ENCODE measurements around the gene CHRNB4. TPM values are rescaled to one million over a fixed set of nuclear protein-coding genes. Genes with fewer than 3 reads are reported as not detected.
"Not testable (repeated sequence)": the region's sequence is repeated elsewhere in the genome, so short reads cannot be mapped to it uniquely, and the experiment has no call there.

CHRNB4 gene, protein sequence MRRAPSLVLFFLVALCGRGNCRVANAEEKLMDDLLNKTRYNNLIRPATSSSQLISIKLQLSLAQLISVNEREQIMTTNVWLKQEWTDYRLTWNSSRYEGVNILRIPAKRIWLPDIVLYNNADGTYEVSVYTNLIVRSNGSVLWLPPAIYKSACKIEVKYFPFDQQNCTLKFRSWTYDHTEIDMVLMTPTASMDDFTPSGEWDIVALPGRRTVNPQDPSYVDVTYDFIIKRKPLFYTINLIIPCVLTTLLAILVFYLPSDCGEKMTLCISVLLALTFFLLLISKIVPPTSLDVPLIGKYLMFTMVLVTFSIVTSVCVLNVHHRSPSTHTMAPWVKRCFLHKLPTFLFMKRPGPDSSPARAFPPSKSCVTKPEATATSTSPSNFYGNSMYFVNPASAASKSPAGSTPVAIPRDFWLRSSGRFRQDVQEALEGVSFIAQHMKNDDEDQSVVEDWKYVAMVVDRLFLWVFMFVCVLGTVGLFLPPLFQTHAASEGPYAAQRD
- total RNA-seq (2014; rRNA removed; shearing (Covaris generic); ENCODE audit: low replicate concordance) = not detected in 2 replicates

GRCh38 chr15:78641102-78641748 is at the start of gene CHRNB4:
TSS of gene CHRNB4 (minus strand) at chr15:78641210. CDS start at chr15:78641133, 77 bp downstream.
- H3K9me2 ChIP-seq (replicated peaks; ENCODE audit: insufficient read depth, low read length) = no peaks in the 10 kb centered on the region
- H3K4me1 ChIP-seq (ENCODE audit: low read length) = no peaks in the 10 kb centered on the region
- DNase-seq = no peak
- no peaks in the 10 kb centered on the region for H3K79me2 ChIP-seq (ENCODE audit: low read length)
- no peaks in the 10 kb centered on the region for H3K27me3 ChIP-seq (ENCODE audit: low read length)
- H3K9me3 ChIP-seq (ENCODE audit: low read length) = no peaks in the 10 kb centered on the region
- H2AFZ ChIP-seq (ENCODE audit: low read length) = no peak within 1 kb of the TSS
- H3K4me3 ChIP-seq (ENCODE audit: low read length) = no peak within 1 kb of the TSS
- no peaks in the 10 kb centered on the region for H3K36me3 ChIP-seq (ENCODE audit: insufficient read depth, low read length)
- H3K27ac ChIP-seq (ENCODE audit: low read length) = no peak within 1 kb of the TSS
- no peak within 1 kb of the TSS for H3K9ac ChIP-seq (ENCODE audit: low read length)
- no peak within 1 kb of the TSS for H3K4me2 ChIP-seq (ENCODE audit: low read depth, low read length, poor library complexity, severe bottlenecking)
- H4K20me1 ChIP-seq (ENCODE audit: insufficient read depth, low read depth, low read length) = no peaks in the 10 kb centered on the region

- Histone ChIP-seq H2AFZ (ENCODE audit: low read length) (no peak overlapping the region), H3K9ac (ENCODE audit: low read length) (no peak overlapping the region), H3K36me3 (ENCODE audit: insufficient read depth, low read length) (no peaks in the 10 kb centered on the region), H3K4me3 (ENCODE audit: low read length) (no peak overlapping the region), H3K9me3 (ENCODE audit: low read length) (no peaks in the 10 kb centered on the region), H3K27ac (ENCODE audit: low read length) (no peak overlapping the region), H3K79me2 (ENCODE audit: low read length) (no peaks in the 10 kb centered on the region), H4K20me1 (ENCODE audit: insufficient read depth, low read depth, low read length) (no peaks in the 10 kb centered on the region), H3K4me2 (ENCODE audit: low read depth, low read length, poor library complexity, severe bottlenecking) (no peak overlapping the region), H3K9me2 (replicated peaks; ENCODE audit: insufficient read depth, low read length) (no peaks in the 10 kb centered on the region), H3K27me3 (ENCODE audit: low read length) (no peaks in the 10 kb centered on the region), H3K4me1 (ENCODE audit: low read length) (peaks cover 12% of the 10 kb centered on the region)
- no peak for DNase-seq
These were observed 48.6 kb upstream of the CHRNB4 start for GRCh38 chr15:78689626-78690025.

DNA sequence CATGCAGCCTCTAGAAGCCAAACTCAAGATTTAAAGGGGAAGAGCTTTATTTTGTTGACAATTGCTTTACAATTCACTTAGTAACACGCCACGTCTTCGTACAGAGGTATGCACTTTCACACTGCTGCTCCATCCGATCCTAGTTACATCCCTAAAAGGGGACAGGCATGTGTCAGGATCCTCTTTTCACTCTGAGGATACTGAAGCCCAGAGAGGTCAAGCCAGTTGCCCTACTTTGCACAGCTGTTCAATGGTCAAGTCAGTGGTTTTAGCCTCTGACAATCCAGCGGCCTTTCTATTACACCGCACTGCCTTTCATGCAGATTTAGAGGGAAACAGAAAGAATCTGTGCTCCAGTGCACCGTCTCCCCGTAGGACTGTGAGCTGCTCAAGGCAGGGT is 44.9 kb upstream of the CHRNB4 start:
- Histone ChIP-seq H3K9ac (ENCODE audit: low read length) (no peak overlapping the region), H3K9me3 (ENCODE audit: low read length) (no peaks in the 10 kb centered on the region), H4K20me1 (ENCODE audit: insufficient read depth, low read depth, low read length) (no peaks in the 10 kb centered on the region), H3K4me1 (ENCODE audit: low read length) (peaks cover 12% of the 10 kb centered on the region), H2AFZ (ENCODE audit: low read length) (0 out of 2 replicates have a peak overlapping the region, but pooled peaks have one; percentile 26), H3K27ac (ENCODE audit: low read length) (no peak overlapping the region), H3K27me3 (ENCODE audit: low read length) (no peaks in the 10 kb centered on the region), H3K4me3 (ENCODE audit: low read length) (no peak overlapping the region), H3K36me3 (ENCODE audit: insufficient read depth, low read length) (no peaks in the 10 kb centered on the region), H3K79me2 (ENCODE audit: low read length) (no peaks in the 10 kb centered on the region), H3K4me2 (ENCODE audit: low read depth, low read length, poor library complexity, severe bottlenecking) (peak overlapping the region; percentile 14), H3K9me2 (replicated peaks; ENCODE audit: insufficient read depth, low read length) (no peaks in the 10 kb centered on the region)
- DNase-seq = no peak

GRCh38 chr15:78685159-78685921 is 44.3 kb upstream of the CHRNB4 start:
- H3K9me2 ChIP-seq (replicated peaks; ENCODE audit: insufficient read depth, low read length) = no peaks in the 10 kb centered on the region

GRCh38 chr15:78684657-78685056 is 43.6 kb upstream of the CHRNB4 start:
- no peaks in the 10 kb centered on the region for H3K9me2 ChIP-seq (replicated peaks; ENCODE audit: insufficient read depth, low read length)
- no peak overlapping the region for H3K4me2 ChIP-seq (ENCODE audit: low read depth, low read length, poor library complexity, severe bottlenecking)
- no peak overlapping the region for H3K27ac ChIP-seq (ENCODE audit: low read length)
- no peaks in the 10 kb centered on the region for H4K20me1 ChIP-seq (ENCODE audit: insufficient read depth, low read depth, low read length)
- no peak overlapping the region for H3K9ac ChIP-seq (ENCODE audit: low read length)
- H3K9me3 ChIP-seq (ENCODE audit: low read length) = no peaks in the 10 kb centered on the region
- no peaks in the 10 kb centered on the region for H3K36me3 ChIP-seq (ENCODE audit: insufficient read depth, low read length)
- no peaks in the 10 kb centered on the region for H3K79me2 ChIP-seq (ENCODE audit: low read length)
- peaks cover 12% of the 10 kb centered on the region for H3K4me1 ChIP-seq (ENCODE audit: low read length)
- no peak for DNase-seq
- H2AFZ ChIP-seq (ENCODE audit: low read length) = no peak overlapping the region
- no peaks in the 10 kb centered on the region for H3K27me3 ChIP-seq (ENCODE audit: low read length)
- H3K4me3 ChIP-seq (ENCODE audit: low read length) = no peak overlapping the region

More at GRCh38 chr15:78685159-78685921, 44.3 kb upstream of the CHRNB4 start:
- Histone ChIP-seq H2AFZ (ENCODE audit: low read length) (0 out of 2 replicates have a peak overlapping the region, but pooled peaks have one; percentile 26), H3K4me1 (ENCODE audit: low read length) (peaks cover 12% of the 10 kb centered on the region), H3K27ac (ENCODE audit: low read length) (no peak overlapping the region), H3K4me3 (ENCODE audit: low read length) (no peak overlapping the region; the same call in 1 of the 2 replicates), H3K4me2 (ENCODE audit: low read depth, low read length, poor library complexity, severe bottlenecking) (peak overlapping the region; percentile 14), H3K27me3 (ENCODE audit: low read length) (no peaks in the 10 kb centered on the region), H3K9me3 (ENCODE audit: low read length) (no peaks in the 10 kb centered on the region), H3K36me3 (ENCODE audit: insufficient read depth, low read length) (no peaks in the 10 kb centered on the region), H3K79me2 (ENCODE audit: low read length) (no peaks in the 10 kb centered on the region), H3K9ac (ENCODE audit: low read length) (no peak overlapping the region), H4K20me1 (ENCODE audit: insufficient read depth, low read depth, low read length) (no peaks in the 10 kb centered on the region)
- peak; percentile 62 for DNase-seq

DNA sequence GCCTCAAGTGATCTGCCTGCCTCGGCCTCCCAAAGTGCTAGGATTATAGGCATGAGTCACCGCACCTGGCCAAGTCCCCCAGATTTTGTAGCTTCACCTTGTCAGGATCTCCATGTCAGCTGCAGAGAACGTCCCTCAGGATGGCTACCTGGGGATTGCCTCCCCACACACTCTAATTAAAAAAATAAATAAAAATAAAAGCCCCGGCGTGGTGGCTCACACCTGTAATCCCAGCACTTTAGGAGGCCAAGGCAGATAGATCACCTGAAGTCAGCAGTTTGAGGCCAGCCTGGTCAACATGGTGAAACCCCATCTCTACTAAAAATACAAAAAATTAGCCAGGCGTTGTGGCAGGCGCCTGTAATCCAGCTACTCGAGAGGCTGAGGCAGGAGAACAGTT is 42.6 kb upstream of the CHRNB4 start:
- H4K20me1 ChIP-seq (ENCODE audit: insufficient read depth, low read depth, low read length); H3K4me2 ChIP-seq (ENCODE audit: low read depth, low read length, poor library complexity, severe bottlenecking); H3K27me3 ChIP-seq (ENCODE audit: low read length); H3K4me3 ChIP-seq (ENCODE audit: low read length); H3K9me3 ChIP-seq (ENCODE audit: low read length); H3K27ac ChIP-seq (ENCODE audit: low read length); H3K9me2 ChIP-seq (replicated peaks; ENCODE audit: insufficient read depth, low read length); H3K36me3 ChIP-seq (ENCODE audit: insufficient read depth, low read length); H3K79me2 ChIP-seq (ENCODE audit: low read length); DNase-seq; H3K9ac ChIP-seq (ENCODE audit: low read length); H2AFZ ChIP-seq (ENCODE audit: low read length): not testable (repeated sequence)
- H3K4me1 ChIP-seq (ENCODE audit: low read length) = peaks cover 12% of the 10 kb centered on the region

GRCh38 chr15:78682693-78683410 is 41.8 kb upstream of the CHRNB4 start:
- Histone ChIP-seq H3K4me2 (ENCODE audit: low read depth, low read length, poor library complexity, severe bottlenecking) (no peak overlapping the region), H3K27me3 (ENCODE audit: low read length) (no peaks in the 10 kb centered on the region), H3K9me2 (replicated peaks; ENCODE audit: insufficient read depth, low read length) (no peaks in the 10 kb centered on the region), H3K4me1 (ENCODE audit: low read length) (peaks cover 12% of the 10 kb centered on the region), H3K27ac (ENCODE audit: low read length) (no peak overlapping the region), H3K9me3 (ENCODE audit: low read length) (no peaks in the 10 kb centered on the region), H3K79me2 (ENCODE audit: low read length) (no peaks in the 10 kb centered on the region), H4K20me1 (ENCODE audit: insufficient read depth, low read depth, low read length) (no peaks in the 10 kb centered on the region), H3K36me3 (ENCODE audit: insufficient read depth, low read length) (no peaks in the 10 kb centered on the region), H3K9ac (ENCODE audit: low read length) (no peak overlapping the region), H3K4me3 (ENCODE audit: low read length) (no peak overlapping the region), H2AFZ (ENCODE audit: low read length) (no peak overlapping the region)
- no peak for DNase-seq
